ENCODE data around the gene CDR2L. TPM values are rescaled to one million over a fixed set of nuclear protein-coding genes. Genes with fewer than 3 reads are reported as not detected.

Gene CDR2L
- total and polyA plus RNA-seq, 4 donors = 0.70 to 1.5 (median 0.94) TPM

DNA sequence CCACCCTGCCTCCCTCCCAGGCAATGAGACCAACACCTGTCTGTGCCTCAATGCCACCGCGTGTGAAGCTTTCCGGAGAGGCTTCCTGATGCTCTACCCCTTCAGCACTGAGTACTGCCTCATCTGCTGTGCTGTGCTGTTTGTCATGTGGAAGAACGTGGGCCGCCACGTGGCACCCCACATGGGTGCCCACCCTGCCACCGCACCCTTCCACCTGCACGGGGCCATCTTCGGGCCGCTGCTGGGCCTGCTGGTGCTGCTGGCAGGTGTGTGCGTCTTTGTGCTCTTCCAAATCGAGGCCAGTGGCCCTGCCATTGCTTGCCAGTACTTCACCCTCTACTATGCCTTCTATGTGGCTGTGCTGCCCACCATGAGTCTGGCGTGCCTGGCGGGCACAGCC is 40.8 kb upstream of the CDR2L start (continued):
- TF ChIP-seq GABPA (IDR thresholded peaks at IDR 0.05 in 1 of 2, conservative IDR thresholded peaks at IDR 0.05 in 1 of 2) (no peak), HNF4G (IDR thresholded peaks at IDR 0.05) (no peak), JUND (IDR thresholded peaks at IDR 0.05) (no peak), NR2F2 (IDR thresholded peaks at IDR 0.05) (no peak)

DNA sequence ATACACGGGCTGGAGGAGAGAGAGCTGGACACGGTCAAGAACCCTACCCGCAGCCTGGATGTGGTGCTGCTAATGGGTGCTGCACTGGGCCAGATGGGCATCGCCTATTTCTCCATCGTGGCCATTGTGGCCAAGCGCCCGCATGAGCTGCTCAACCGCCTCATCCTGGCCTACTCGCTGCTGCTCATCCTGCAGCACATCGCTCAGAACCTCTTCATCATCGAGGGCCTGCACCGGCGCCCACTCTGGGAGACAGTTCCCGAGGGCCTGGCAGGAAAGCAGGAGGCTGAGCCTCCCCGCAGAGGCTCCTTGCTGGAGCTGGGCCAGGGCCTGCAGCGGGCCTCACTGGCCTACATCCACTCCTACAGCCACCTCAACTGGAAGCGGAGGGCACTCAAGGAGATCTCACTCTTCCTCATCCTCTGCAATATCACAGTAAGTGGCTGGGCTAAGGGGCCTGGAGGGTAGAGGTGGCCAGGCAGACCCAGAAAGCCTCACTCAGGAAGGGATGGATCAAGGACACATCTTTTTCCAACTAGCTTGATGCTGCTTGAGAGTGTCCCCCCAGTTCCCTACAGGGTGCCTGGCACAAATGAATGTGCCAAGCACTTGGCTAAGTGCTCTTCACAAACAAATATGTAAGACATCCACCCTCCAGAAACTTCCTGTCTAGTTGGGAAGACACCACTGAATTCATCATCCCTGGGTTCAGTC is 40.2 kb upstream of the CDR2L start:
- TF ChIP-seq MAX (IDR thresholded peaks at IDR 0.05) (no peak), EGR1 (IDR thresholded peaks at IDR 0.05; ENCODE audit: low read depth in 2 of 2) (no peak), RXRA (IDR thresholded peaks at IDR 0.05) (no peak), YY1 (IDR thresholded peaks at IDR 0.05) (no peak), GABPA (IDR thresholded peaks at IDR 0.05 in 1 of 2, conservative IDR thresholded peaks at IDR 0.05 in 1 of 2) (no peak), ATF3 (IDR thresholded peaks at IDR 0.05) (no peak), ZBTB33 (IDR thresholded peaks at IDR 0.05) (no peak), FOXA2 (IDR thresholded peaks at IDR 0.05) (no peak)
- H3K27me3 ChIP-seq (ENCODE audit: control insufficient read depth in 4 of 4, insufficient read depth in 4 of 4, low read length in 3 of 4) = peaks cover 0 to 2% (median 0%) of the 10 kb centered on the region in 4 donors
- no peak overlapping the region for H3K9ac ChIP-seq (ENCODE audit: low read depth in 1 of 2, low read length in 2 of 2)
- H3K4me1 ChIP-seq (ENCODE audit: control insufficient read depth in 4 of 4, insufficient read depth in 4 of 4, low read length in 3 of 4) = no peaks in the 10 kb centered on the region
- no peaks in the 10 kb centered on the region for H3K36me3 ChIP-seq (ENCODE audit: control insufficient read depth in 4 of 4, insufficient read depth in 3 of 4, low read depth in 1 of 4, low read length in 3 of 4)
- 94% methylated on average over 17 of the region's 17 CpGs for WGBS
- no peak overlapping the region for H3K4me3 ChIP-seq (ENCODE audit: low read depth in 1 of 3, low read length in 3 of 3)
- no peaks in the 10 kb centered on the region for H3K9me3 ChIP-seq (ENCODE audit: control insufficient read depth in 4 of 4, low read length in 3 of 4)
- no peak for DNase-seq (ENCODE audit: low spot score)
- no peak overlapping the region for H3K27ac ChIP-seq (ENCODE audit: low read depth in 1 of 2, low read length in 2 of 2)

- TF ChIP-seq EGR1 (IDR thresholded peaks at IDR 0.05; ENCODE audit: low read depth in 2 of 2) (no peak), FOXA2 (IDR thresholded peaks at IDR 0.05) (no peak), SP1 (IDR thresholded peaks at IDR 0.05) (no peak), RXRA (IDR thresholded peaks at IDR 0.05) (no peak), JUND (IDR thresholded peaks at IDR 0.05) (no peak), GABPA (IDR thresholded peaks at IDR 0.05 in 1 of 2, conservative IDR thresholded peaks at IDR 0.05 in 1 of 2) (no peak), ZBTB33 (IDR thresholded peaks at IDR 0.05) (no peak), NR2F2 (IDR thresholded peaks at IDR 0.05) (no peak), FOXA1 (IDR thresholded peaks at IDR 0.05) (no peak), RAD21 (IDR thresholded peaks at IDR 0.05) (no peak)
- H3K9ac ChIP-seq (ENCODE audit: low read depth in 1 of 2, low read length in 2 of 2) = no peak overlapping the region
- no peak overlapping the region for H3K27ac ChIP-seq (ENCODE audit: low read depth in 1 of 2, low read length in 2 of 2)
- no peaks in the 10 kb centered on the region for H3K4me1 ChIP-seq (ENCODE audit: control insufficient read depth in 4 of 4, insufficient read depth in 4 of 4, low read length in 3 of 4)
- WGBS = 69% methylated on average over 12 of the region's 12 CpGs
- no peak overlapping the region for H3K4me3 ChIP-seq (ENCODE audit: low read depth in 1 of 3, low read length in 3 of 3)
- no peaks in the 10 kb centered on the region for H3K9me3 ChIP-seq (ENCODE audit: control insufficient read depth in 4 of 4, low read length in 3 of 4)
- no peaks in the 10 kb centered on the region for H3K36me3 ChIP-seq (ENCODE audit: control insufficient read depth in 4 of 4, insufficient read depth in 3 of 4, low read depth in 1 of 4, low read length in 3 of 4)
- H3K27me3 ChIP-seq (ENCODE audit: control insufficient read depth in 4 of 4, insufficient read depth in 4 of 4, low read length in 3 of 4) = no peaks in the 10 kb centered on the region
- no peak for DNase-seq (ENCODE audit: low spot score)
These were observed 37.8 kb upstream of the CDR2L start for GRCh38 chr17:74949455-74950115.
